MG63 (cell line): Measurements from ENCODE around the gene WDR81. TPM values are rescaled to one million over a fixed set of nuclear protein-coding genes. Genes with fewer than 3 reads are reported as not detected.
"Not testable (repeated sequence)": the region's sequence is repeated elsewhere in the genome, so short reads cannot be mapped to it uniquely, and the experiment has no call there.

Experiments
- DNase-seq: peaks from one replicate; pipeline ENCODE4 v3.0.0-alpha.2; 2020
- H3K27me3 ChIP-seq: fragments of 250-450 bp; sonication (Bioruptor Pico); 2 replicates; pipeline ENCODE4 v1.5.1; 2020; ENCODE audit warnings: mild to moderate bottlenecking, moderate library complexity
- H3K36me3 ChIP-seq: fragments of 250-450 bp; sonication (Bioruptor Pico); 2 replicates; pipeline ENCODE4 v1.5.1; 2020; ENCODE audit warnings: mild to moderate bottlenecking, moderate library complexity
- H3K4me3 ChIP-seq: fragments of 250-450 bp; sonication (Bioruptor Pico); 2 replicates; pipeline ENCODE4 v1.5.1; 2020; ENCODE audit warnings: mild to moderate bottlenecking, moderate library complexity
- H3K9me3 ChIP-seq: fragments of 250-450 bp; sonication (Bioruptor Pico); 2 replicates; pipeline ENCODE4 v1.5.1; 2020; ENCODE audit warnings: mild to moderate bottlenecking, moderate library complexity
- total RNA-seq: library from RNA; depleted of rRNA; stranded (reverse); fragments of >200 nt; shearing (Covaris generic); gene quantifications from 2 replicates; pipeline ENCODE4 v1.2.3, GENCODE V29; 2014; ENCODE audit warnings: low replicate concordance

Gene WDR81
- total RNA-seq, 1 experiment from 2014 or later = 20.3 TPM

DNA sequence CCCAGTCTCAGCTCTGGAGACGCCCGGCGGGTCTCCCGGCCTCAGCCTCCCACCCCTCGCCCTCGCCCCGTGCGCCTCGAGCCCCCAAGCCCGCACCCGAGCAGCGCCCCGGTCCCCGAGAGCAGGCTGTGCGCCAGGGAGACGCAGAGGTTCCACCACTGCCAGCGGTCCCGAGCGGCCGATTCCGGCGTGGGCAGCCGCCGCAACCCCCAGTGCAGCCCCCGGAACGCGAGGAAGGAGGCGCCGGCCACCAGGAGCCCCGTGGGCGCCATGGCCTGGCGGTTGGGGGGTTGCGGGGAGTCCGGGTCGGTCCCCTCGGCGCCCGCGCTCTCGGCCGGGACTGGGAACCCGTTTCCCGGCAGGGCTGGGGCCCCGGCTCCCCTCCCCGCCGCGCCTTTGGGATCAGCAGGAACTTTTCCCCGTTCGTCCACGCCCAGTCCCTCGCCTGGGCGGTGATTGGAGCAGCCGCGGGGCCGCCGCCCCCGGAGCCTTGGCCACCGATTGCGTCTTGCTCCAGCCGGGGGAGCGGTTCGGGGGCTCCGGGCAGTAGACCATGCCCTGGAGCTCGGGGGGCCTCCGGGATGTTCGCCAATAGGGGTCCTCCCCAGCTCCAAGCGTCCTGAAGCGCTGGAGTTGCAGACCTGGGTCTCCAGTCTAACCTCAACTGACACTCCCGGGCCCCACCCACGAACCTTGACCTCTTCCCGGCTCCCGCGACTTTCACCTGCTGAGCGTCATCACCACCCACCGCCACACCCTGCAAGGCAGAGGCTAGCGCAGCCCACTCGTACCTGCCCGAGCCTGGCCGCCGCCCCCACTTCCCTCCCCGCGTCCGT, 14.3 kb upstream of the WDR81 start, which contains the start of gene TLCD2:
TSS of gene TLCD2 (minus strand) at position 407 of the 836 bp plus-strand sequence. CDS start at position 272, 135 bp downstream.
- peak; percentile 70 for DNase-seq
- H3K27me3 ChIP-seq = no peaks in the 10 kb centered on the region
- H3K36me3 ChIP-seq = peaks cover 32% of the 10 kb centered on the region

DNA sequence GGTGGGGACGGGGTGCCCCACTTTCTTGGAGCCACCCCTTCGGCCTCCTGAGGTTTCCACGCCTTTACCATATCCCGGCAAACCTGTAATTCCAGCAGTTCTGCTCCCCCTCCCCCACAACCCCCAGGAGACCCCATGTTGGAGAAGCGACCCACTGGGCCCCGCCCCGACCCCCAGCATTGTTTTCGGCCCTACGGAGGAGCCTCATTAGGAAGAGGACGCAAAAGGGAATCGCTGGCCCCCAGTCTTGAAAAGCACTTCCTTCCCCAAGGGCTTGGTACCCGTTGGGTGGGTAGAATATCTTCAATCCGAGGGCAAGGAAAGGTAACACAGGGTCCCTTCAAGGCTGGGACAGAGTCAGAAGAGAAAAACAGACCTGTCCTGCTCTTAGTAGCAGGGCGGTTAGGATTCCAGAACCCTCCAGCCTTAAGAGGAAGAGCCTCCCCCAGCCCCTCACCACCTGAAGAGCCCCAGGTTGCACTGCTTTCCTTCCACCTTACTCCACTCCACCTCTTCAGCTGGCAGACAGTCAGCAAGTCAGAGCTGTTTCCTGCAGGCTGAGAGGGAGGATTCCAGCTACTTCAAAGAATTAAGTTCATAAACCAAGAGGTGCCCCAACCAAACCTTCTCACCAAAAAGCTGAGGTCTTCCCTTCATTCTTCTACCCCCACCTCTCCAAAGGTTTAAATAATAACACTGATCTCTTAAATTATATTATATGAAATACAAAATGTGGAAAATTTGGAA, 13.5 kb upstream of the WDR81 start:
- H3K36me3 ChIP-seq = peaks cover 32% of the 10 kb centered on the region
- no peaks in the 10 kb centered on the region for H3K9me3 ChIP-seq
- H3K27me3 ChIP-seq = no peaks in the 10 kb centered on the region
- DNase-seq = no peak
- H3K4me3 ChIP-seq = peak overlapping the region; percentile 49

More for the DNA sequence above, 14.3 kb upstream of the WDR81 start, which contains the start of gene TLCD2:
- H3K9me3 ChIP-seq = no peaks in the 10 kb centered on the region
- peak within 1 kb of the TSS; percentile 49 for H3K4me3 ChIP-seq

DNA sequence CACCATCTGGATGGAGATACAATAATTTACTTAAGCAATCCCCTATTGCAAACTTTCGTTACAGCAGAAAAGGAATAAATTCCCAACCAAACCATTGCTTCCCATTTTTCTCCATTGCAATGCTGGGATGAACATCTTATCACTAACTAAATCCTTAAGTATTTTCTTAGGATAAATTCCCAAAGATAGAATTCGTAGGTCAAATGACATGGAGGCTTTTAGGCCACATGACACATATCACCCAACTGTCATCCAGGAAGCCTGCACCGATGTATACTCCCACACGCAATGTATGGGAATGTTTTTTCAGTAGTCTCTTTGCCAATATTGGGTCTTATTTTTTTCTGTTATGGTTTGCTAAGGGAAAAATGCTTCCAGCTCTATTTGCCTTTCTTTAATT, 12.7 kb upstream of the WDR81 start:
- Histone ChIP-seq H3K4me3 (no peak overlapping the region), H3K27me3 (no peaks in the 10 kb centered on the region), H3K9me3 (no peaks in the 10 kb centered on the region), H3K36me3 (peaks cover 32% of the 10 kb centered on the region)
- no peak for DNase-seq

DNA sequence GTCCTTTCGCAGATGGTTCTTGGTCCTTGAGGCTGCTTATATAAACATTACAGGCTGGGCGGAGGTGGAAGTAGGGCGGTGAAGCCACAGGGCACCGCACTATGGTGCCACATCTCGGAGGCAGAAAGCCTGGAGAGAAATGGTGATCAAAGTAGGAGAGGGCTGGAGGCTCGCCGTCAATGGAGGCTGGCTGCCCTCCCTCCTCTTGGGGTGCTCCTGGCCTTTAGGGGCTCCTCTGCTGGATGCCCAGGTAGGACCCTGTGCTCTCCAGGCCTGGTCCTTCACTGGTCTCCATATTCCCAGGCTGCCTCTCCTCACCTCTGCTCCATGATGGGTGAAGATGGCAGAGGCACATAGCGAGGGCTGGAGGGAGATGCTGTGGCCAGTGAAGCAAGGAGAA, 12.2 kb upstream of the WDR81 start:
- H3K9me3 ChIP-seq = no peaks in the 10 kb centered on the region
- DNase-seq = no peak
- H3K36me3 ChIP-seq = peaks cover 32% of the 10 kb centered on the region
- H3K27me3 ChIP-seq = no peaks in the 10 kb centered on the region
- H3K4me3 ChIP-seq = no peak overlapping the region

DNA sequence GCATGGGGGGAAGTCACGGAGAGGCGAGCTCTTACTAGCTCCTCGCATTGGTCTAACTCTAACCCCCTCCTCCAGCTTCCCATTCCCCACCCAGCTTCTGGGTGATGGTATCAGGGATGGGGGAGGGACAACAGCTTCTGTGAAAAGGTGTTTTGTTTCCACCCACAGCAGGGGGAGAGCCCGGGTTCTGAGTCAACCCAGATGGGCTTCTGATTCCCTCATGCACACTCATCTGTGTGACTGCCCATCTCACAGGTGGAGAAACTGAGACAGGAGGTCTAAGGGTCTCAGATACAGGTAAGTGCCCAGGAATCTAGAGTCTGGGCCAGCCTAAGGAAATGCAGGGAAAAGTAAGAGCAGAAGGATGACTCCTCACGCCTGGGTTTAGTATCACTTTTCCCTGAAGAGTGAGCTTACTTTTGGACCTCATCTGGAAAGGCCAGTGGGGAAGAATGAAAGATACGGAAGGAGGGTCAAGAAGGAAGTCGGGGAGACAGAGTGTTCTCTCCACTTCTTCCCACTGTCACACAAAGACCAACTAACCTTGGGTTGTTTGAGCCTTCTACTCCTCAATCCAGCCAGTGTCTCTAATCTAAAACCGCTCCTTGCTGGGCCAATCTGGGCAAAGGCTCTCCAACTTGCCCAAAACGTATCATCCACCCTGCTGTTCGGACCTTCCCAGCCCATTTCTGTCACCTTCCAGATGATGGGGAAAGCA, 11.2 kb upstream of the WDR81 start:
- Histone ChIP-seq H3K36me3 (peaks cover 32% of the 10 kb centered on the region), H3K9me3 (no peaks in the 10 kb centered on the region)

DNA sequence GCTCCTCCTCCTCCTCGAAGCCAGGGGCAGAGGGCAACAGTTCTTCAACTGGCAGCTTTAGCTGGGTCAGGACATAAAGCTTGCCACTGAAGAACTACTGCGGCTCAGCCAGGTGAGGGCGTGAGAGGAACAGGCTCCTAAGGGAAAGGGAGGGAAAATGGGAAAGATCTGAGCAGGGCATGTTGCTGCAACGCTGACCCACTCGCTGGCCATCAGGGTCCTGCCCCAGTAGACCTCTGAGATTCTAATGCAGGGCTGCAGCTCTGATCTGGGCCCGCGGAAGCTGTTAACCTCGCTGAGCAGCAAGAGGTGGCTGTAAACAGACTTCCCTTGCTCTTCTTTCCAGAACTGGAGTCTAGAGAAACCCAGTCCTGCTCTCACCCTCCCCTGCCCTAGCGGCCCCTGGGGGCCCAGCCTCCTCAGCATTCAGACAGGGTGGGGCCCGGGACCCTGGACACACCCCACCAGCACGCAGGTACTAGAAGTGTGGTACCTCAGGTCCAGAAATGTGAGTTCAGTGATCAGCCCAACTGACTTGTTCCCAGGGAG, 10.6 kb upstream of the WDR81 start:
- no peaks in the 10 kb centered on the region for H3K27me3 ChIP-seq

More for the DNA sequence above, 11.2 kb upstream of the WDR81 start:
- Histone ChIP-seq H3K27me3 (no peaks in the 10 kb centered on the region), H3K4me3 (no peak overlapping the region)
- DNase-seq = no peak

DNA sequence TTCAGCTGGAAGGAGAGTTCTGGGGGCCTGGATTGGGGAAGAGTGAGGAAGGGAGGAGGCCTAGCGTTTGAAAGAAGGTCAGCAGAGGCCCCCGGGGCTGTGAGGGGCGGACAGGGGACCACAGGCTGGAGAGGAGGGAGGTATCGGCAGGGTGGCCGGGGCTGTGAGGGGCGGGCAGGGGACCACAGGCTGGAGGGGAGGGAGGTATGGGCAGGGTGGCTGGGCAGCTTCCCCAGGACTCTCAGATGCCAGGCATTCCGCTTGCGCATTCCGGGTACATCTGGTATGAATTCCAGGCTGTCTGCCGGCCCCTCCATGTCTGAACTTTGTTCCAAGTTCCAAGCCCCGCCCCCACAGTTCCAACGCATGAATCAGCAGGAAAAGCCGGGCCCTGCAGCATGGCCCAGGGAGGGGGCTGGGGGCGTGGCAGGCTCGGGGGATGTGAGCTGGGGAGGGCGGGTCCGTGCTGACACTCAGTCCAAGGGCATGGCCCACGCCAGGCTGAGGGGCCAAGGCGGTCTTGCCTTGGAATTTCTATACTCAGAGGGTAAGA, 10.0 kb upstream of the WDR81 start:
- Histone ChIP-seq H3K4me3 (peak overlapping the region; percentile 69), H3K27me3 (no peaks in the 10 kb centered on the region), H3K9me3 (no peaks in the 10 kb centered on the region), H3K36me3 (peaks cover 32% of the 10 kb centered on the region)
- peak; percentile 97 for DNase-seq

More for the DNA sequence above, 10.6 kb upstream of the WDR81 start:
- no peak for DNase-seq
- peaks cover 32% of the 10 kb centered on the region for H3K36me3 ChIP-seq
- no peaks in the 10 kb centered on the region for H3K9me3 ChIP-seq
- H3K4me3 ChIP-seq = peak overlapping the region; percentile 69

DNA sequence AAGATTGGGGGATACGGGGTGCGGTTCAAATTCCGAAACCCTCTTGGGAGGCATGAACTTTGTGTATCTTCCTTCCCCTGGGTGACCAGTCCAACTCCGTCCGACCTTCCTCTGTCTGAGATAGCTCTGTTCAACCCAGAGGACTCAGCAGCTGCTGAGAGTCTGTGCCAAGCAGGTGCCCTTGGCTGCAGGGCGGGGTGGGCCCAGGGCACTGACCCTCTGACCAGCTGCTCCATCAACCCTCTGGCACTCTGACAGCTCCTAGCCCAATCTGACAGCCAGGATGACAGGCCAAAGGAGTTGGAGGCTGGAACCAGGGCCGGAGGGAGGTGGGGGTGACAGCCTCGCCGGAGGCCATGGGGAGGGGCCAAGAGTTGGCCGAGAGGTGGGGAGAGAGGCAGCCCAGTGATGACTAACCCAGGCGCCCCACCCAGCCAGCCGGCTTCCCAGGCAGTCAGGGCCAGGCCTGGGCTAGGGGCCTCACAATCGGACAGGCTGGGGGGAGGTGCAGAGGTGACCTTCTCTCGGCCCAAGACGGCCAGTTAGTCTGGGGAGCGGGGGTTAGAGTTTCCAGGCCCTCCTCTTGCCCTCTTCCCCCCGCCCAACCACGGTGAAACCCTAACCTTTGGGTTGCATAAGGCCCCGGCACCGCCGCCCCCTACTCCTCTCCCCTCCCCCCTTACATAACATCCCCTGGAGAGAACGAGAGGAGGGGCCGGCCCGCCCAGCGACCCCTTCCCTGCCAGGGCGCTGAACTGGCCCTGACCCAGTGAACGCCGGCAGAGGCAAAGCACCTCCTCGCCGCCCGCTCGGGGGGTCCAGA, 9.3 kb upstream of the WDR81 start:
- Histone ChIP-seq H3K4me3 (peak overlapping the region; percentile 69), H3K36me3 (peaks cover 32% of the 10 kb centered on the region), H3K9me3 (no peaks in the 10 kb centered on the region), H3K27me3 (no peaks in the 10 kb centered on the region)
- peak; percentile 95 for DNase-seq

DNA sequence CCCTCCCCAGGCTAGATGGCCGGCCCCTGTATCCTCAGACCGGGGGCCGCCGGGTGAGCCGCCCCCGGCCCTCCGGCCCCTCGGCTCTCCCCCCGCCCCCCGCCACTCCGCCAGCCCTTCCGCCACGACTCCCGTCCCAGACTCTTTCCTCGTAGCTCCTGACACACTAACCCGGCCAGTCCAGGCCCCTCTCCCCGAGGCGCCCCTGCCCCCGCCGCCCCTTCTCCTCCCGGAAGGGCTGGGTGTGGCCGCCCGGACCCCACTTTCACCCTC, 8.8 kb upstream of the WDR81 start:
- Histone ChIP-seq H3K36me3 (peaks cover 32% of the 10 kb centered on the region), H3K9me3 (no peaks in the 10 kb centered on the region), H3K27me3 (no peaks in the 10 kb centered on the region), H3K4me3 (peak overlapping the region; percentile 69)
- DNase-seq = no peak

DNA sequence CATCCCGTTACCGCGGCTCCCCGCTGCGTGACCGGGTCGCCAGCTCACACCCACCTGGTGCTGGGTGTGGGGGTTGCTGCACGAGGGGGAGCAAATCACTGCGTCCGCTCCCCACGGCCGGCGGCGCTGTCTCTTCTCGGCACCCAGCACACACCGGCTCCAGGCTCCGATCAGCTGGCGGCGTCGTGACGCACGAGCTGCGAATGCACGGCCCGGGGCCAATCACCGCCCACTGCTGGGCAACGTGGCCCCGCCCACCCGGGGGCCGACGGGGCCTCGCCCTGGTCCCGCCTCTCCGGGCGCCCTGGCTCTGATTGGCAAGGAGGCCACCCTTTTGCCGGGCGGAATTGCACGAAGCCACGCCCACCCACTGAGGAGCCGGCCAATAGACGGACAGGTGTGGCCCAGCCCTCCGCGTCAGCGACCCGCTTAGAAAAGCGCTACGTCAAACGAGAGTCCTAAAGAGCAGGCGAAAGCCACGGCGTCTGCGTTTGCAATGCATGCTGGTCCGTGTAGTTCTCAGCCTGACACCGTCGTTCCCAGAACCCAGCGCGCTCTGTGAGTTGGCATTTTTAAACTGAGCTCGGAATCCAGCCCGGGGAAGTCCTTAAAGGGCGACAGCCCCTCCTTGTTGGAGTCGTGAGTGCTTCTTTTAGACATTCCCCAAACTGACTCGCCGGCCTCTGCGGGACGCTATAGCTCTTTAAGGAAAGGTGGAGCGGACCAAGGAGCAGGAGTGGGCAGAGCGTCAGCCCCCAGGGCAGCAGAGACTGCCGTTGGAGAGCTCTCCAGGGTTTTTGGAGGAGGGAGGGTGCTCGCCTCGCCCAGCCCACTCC, 8.2 kb upstream of the WDR81 start:
- no peaks in the 10 kb centered on the region for H3K9me3 ChIP-seq
- peak; percentile 99 for DNase-seq
- H3K4me3 ChIP-seq = peak overlapping the region; percentile 69
- peaks cover 32% of the 10 kb centered on the region for H3K36me3 ChIP-seq
- no peaks in the 10 kb centered on the region for H3K27me3 ChIP-seq

DNA sequence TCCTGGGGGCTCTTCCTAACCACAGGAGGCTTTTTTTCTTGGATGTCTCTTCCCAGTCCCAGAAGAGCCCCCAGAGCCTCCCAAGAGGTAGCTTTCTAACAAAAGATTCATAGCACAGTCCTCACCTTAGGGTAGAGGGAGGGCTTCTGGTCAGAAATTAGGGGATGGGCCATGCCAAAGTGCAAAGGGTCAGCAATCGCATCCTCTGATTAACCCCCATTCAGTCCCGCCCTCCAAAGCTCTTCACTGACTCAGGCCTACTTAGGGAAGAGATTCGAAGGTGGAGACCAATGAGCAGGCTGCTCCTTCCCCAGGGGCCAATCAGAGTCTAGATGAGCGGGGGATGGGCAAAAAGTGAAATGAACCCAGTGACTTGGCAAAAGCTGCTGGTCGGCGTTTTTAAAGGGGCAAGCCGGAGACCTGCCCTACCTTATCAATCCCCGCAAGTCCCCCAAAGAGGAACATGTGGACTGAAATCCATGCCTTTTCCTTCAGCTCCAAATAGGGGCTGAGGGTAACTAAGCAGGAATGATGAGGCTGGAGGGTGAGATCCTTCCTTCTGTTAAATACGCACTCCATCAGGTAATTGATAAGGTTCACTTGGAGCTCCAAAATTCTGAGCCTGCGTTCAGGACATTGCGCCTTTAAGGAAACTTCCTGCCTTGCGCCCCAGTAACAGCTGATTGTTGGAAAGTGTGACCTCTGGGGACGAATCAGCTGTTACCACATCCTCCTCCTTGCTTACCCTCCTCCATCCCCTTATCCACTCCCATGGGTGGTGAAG, 7.4 kb upstream of the WDR81 start:
- H3K4me3 ChIP-seq = peak overlapping the region; percentile 60
- no peaks in the 10 kb centered on the region for H3K9me3 ChIP-seq
- peaks cover 26% of the 10 kb centered on the region for H3K36me3 ChIP-seq
- DNase-seq = peak; percentile 91
- H3K27me3 ChIP-seq = no peaks in the 10 kb centered on the region

DNA sequence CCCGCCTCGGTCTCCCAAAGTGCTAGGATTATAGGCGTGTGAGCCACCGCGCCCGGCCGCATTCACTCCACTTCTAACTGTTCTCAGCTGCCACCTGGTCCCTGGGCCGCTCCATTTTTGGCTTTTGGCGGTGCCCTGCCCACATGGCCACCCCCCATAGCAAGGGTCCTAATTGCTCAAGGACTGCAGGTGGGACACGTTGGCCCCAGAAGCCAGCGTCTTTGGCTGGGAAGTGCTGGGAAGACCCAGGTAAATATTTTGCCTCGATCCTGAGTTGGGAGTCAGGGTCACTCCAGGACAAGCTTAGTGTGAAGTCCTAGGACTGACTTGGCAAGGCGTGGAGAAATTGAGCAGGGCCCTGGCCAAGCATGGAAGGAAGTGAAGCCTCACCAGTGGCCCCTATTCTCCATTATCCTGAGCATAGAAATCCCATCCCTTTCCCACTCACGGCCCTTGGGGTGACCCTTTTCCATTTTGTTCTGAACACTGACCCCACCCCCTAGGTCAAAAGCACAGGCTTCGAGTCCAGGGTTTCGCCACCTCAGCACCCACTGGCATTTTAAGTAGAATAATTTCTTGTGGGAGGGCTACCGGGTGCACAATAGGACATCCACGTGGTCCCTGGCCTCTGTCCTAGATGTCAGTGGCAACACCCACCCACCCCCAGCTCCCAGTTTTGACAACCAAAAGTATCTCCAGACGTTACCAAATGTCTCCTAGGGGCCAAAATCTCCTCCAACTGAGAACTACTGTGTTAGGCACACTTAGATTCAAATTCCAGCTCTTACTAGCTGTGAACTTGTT, 5.9 kb upstream of the WDR81 start:
- H3K9me3 ChIP-seq = no peaks in the 10 kb centered on the region
- H3K27me3 ChIP-seq = no peaks in the 10 kb centered on the region
- peaks cover 12% of the 10 kb centered on the region for H3K36me3 ChIP-seq
- no peak overlapping the region for H3K4me3 ChIP-seq
- no peak for DNase-seq

DNA sequence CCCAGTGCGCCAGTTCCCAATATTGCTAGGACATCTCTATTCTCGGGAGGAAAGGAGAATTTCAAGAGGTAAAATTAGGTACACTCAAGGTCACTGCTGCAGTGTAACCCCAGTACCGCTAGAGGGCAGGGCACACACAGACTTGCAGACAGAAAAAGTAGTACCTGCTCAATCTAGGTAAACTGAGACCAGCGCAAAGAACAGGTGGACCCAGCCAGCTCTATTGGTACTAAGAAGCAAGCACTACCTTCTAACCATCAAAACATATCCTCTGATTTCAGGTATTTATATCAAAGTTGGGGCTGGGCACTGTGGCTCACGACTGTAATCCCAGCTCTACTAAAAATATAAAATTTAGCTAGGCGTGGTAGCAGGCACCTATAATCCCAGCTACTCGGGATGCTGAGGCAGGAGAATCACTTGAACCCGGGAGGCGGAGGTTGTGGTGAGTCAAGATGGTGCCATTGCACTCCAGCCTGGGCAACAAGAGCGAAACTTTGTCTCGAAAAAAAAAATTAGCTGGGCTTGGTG, 3.6 kb upstream of the WDR81 start:
- no peak for DNase-seq
- Histone ChIP-seq H3K9me3 (no peaks in the 10 kb centered on the region), H3K27me3 (no peaks in the 10 kb centered on the region), H3K36me3 (no peaks in the 10 kb centered on the region), H3K4me3 (no peak overlapping the region)

DNA sequence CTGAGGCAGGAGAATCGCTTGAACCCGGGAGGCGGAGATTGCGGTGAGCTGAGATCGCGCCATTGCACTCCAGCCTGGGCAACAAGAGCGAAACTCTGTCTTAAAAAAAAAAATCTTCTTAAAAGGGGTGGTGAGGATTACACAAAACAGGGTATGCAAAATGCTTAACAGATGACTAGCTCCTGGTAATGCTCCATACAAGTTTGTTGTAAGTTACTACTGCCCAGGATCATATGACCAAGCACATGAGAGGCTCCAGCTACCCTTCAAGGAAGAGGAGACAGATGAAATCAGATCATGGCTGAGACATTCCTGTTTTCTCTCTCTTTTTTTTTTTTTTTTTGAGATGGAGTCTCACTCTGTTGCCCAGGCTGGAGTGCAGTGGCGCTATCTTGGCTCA, 2.5 kb upstream of the WDR81 start:
- not testable (repeated sequence) for DNase-seq

More for the DNA sequence above, 2.5 kb upstream of the WDR81 start:
- H3K4me3 ChIP-seq, H3K36me3 ChIP-seq, H3K27me3 ChIP-seq, H3K9me3 ChIP-seq: not testable (repeated sequence)
